A673 (cell line): Measurements from ENCODE around the gene NPRL2. TPM values are rescaled to one million over a fixed set of nuclear protein-coding genes. Genes with fewer than 3 reads are reported as not detected.

Experiments
- BruUV-seq: library from RNA; stranded (reverse); fragments of 400-500 nt; replicated peaks from 2 replicates; lab custom pipeline; 2021; lab: Mats Ljungman, UMichigan
- CTCF ChIA-PET: fragments of 300-600 bp; sonication (Branson Sonifier 250); formaldehyde crosslinking; loops from one replicate; lab custom pipeline; 2022; ENCODE audit warnings: antibody characterized with exemption; lab: Charles Lee
- POLR2A ChIA-PET: fragments of 300-600 bp; sonication (Branson Sonifier 250); formaldehyde crosslinking; loops from one replicate; lab custom pipeline; 2022; ENCODE audit warnings: antibody characterized with exemption; ENCODE audit not compliant: low non-redundant PET; lab: Charles Lee
- DNase-seq: peaks from one replicate; pipeline ENCODE4 v3.0.0-alpha.2; 2015; ENCODE audit warnings: low spot score
- H3K27ac ChIP-seq: fragments of 200-600 bp; sonication (generic); 2 replicates; pipeline ENCODE4 v1.5.1; 2016; ENCODE audit warnings: mixed run types, low read depth, mild to moderate bottlenecking, mixed read lengths, antibody characterized with exemption, low read length; ENCODE audit not compliant: poor library complexity, severe bottlenecking
- H3K27me3 ChIP-seq: fragments of 200-600 bp; sonication (generic); replicated peaks from 2 replicates; pipeline ENCODE4 v1.6.1; 2017; ENCODE audit warnings: mixed run types, low read depth, mild to moderate bottlenecking, mixed read lengths, antibody characterized with exemption, low read length; ENCODE audit not compliant: insufficient read depth, poor library complexity
- H3K36me3 ChIP-seq: fragments of 200-600 bp; sonication (generic); 2 replicates; pipeline ENCODE4 v1.6.1; 2016; ENCODE audit warnings: mixed run types, mild to moderate bottlenecking, mixed read lengths, antibody characterized with exemption, low read length; ENCODE audit not compliant: insufficient read depth, poor library complexity, severe bottlenecking
- H3K4me1 ChIP-seq: fragments of 200-600 bp; sonication (generic); 2 replicates; pipeline ENCODE4 v1.6.1; 2017; ENCODE audit warnings: mixed run types, mild to moderate bottlenecking, mixed read lengths, antibody characterized with exemption, low read length; ENCODE audit not compliant: insufficient read depth, poor library complexity, severe bottlenecking
- H3K4me3 ChIP-seq: fragments of 200-600 bp; sonication (generic); 2 replicates; pipeline ENCODE4 v1.5.1; 2016; ENCODE audit warnings: low read depth, mixed run types, mild to moderate bottlenecking, mixed read lengths, low read length; ENCODE audit not compliant: poor library complexity, severe bottlenecking
- H3K9me3 ChIP-seq: fragments of 200-600 bp; sonication (generic); 2 replicates; pipeline ENCODE4 v1.6.1; 2016; ENCODE audit warnings: mixed run types, low read depth, mild to moderate bottlenecking, mixed read lengths, antibody characterized with exemption, low read length; ENCODE audit not compliant: poor library complexity, severe bottlenecking
- CTCF ChIP-seq: fragments of 300-800, 200-600 bp; sonication (generic); conservative IDR thresholded peaks from 2 replicates; pipeline ENCODE4 v1.5.1; 2017; ENCODE audit warnings: low read depth, mild to moderate bottlenecking, antibody characterized with exemption, low read length, moderate library complexity, mixed read lengths
- EZH2 ChIP-seq: fragments of 200-600 bp; sonication (generic); IDR thresholded peaks from 2 replicates; pipeline ENCODE4 v1.6.1; 2017; ENCODE audit warnings: borderline replicate concordance, low read depth, mild to moderate bottlenecking, mixed read lengths, antibody characterized with exemption, low read length; ENCODE audit not compliant: poor library complexity, severe bottlenecking
- intact Hi-C: fragments of 100-400 bp; cut with micrococcal nuclease; formaldehyde crosslinking; loops from one replicate; pipeline ENCODE4 v1.10.0; 2022; ENCODE audit not compliant: unreplicated experiment
- total RNA-seq: library from RNA; stranded (reverse); gene quantifications from 2 replicates; pipeline ENCODE4 v1.2.3, GENCODE V29; 2021

NPRL2 gene
- total RNA-seq, 1 experiment from 2014 or later: 16.0 TPM

- ChIA-PET POLR2A (no interaction called here), CTCF (no interaction called here)
- H3K9me3 ChIP-seq: no peaks in the 10 kb centered on the region
- DNase-seq: no peak
- no peak within 1 kb of the TSS for H3K4me3 ChIP-seq
- no peak for TF ChIP-seq EZH2
- TF ChIP-seq CTCF: no peak
- H3K27ac ChIP-seq: no peak within 1 kb of the TSS
- H3K4me1 ChIP-seq: peaks cover 5% of the 10 kb centered on the region
- no peaks in the 10 kb centered on the region for H3K36me3 ChIP-seq
- no peaks in the 10 kb centered on the region for H3K27me3 ChIP-seq
- BruUV-seq: no TSS peak
- intact Hi-C loops: no loop called here
Measured at GRCh38 chr3:50303013-50303815, 47.4 kb downstream of the NPRL2 start, which contains the start of gene HYAL1. Gene HYAL1, minus strand, starts transcription at chr3:50303574. Its CDS starts 618 bp downstream, at chr3:50302956.

GRCh38 chr3:50302095-50303012 lies 48.2 kb downstream of the NPRL2 start:
- intact Hi-C loops: no loop called here
- H3K4me1 ChIP-seq: peaks cover 5% of the 10 kb centered on the region
- H3K27me3 ChIP-seq: no peaks in the 10 kb centered on the region
- no peak overlapping the region for H3K27ac ChIP-seq
- ChIA-PET CTCF (no interaction called here), POLR2A (no interaction called here)
- no peak for DNase-seq
- no peak for TF ChIP-seq CTCF
- TF ChIP-seq EZH2: no peak
- H3K9me3 ChIP-seq: no peaks in the 10 kb centered on the region
- H3K36me3 ChIP-seq: no peaks in the 10 kb centered on the region
- H3K4me3 ChIP-seq: no peak overlapping the region
- BruUV-seq: no TSS peak

GRCh38 chr3:50300681-50301254 lies 49.8 kb downstream of the NPRL2 start:
- intact Hi-C loops: no loop called here
- ChIA-PET POLR2A (no interaction called here), CTCF (no interaction called here)
- H3K9me3 ChIP-seq: no peaks in the 10 kb centered on the region
- no peak overlapping the region for H3K4me3 ChIP-seq
- H3K27me3 ChIP-seq: no peaks in the 10 kb centered on the region
- no peak overlapping the region for H3K27ac ChIP-seq
- no peak for TF ChIP-seq EZH2
- TF ChIP-seq CTCF: no peak
- no peaks in the 10 kb centered on the region for H3K36me3 ChIP-seq
- no TSS peak for BruUV-seq
- peaks cover 5% of the 10 kb centered on the region for H3K4me1 ChIP-seq
- DNase-seq: no peak
